ENCODE results near the gene MRGPRX1. TPM values are rescaled to one million over a fixed set of nuclear protein-coding genes. Genes with fewer than 3 reads are reported as not detected.

Gene MRGPRX1
- total RNA-seq (2011; cell fraction: chromatin; rRNA removed; ENCODE audit: low replicate concordance): not detected in 2 replicates
- not detected in 2 replicates for total RNA-seq (2011; cell fraction: nucleolus; rRNA removed)
- not detected in 2 replicates for total RNA-seq (2011; cell fraction: nucleoplasm; rRNA removed)
- total RNA-seq (2014; rRNA removed) (not detected in 2 replicates), total RNA-seq (2014; rRNA removed; fragmentation: Illumina TruSeq; extraction: Trizol) (not detected in 2 replicates), total RNA-seq (2015; rRNA removed; fragmentation: Illumina TruSeq; extraction: Trizol) (not detected in 2 replicates), total RNA-seq (2021) (not detected in 2 replicates), polyA plus RNA-seq (2011; rRNA removed) (not detected in 2 replicates), polyA plus RNA-seq (2014; fragmentation: Illumina TruSeq; extraction: Trizol) (not detected in 2 replicates), polyA plus RNA-seq (2014; fragmentation: Nextera tagmentation; extraction: Ambion mirVana) (not detected), polyA plus RNA-seq (2014; rRNA removed) (not detected in 2 replicates), polyA minus RNA-seq (2011; rRNA and poly(A)+ RNA removed) (not detected in 2 replicates), Bru-seq, nascent RNA (not detected), BruChase-seq, experiment 1, labeled RNA remaining after a 2-hour chase (not detected), BruChase-seq, experiment 2, labeled RNA remaining after a 6-hour chase (not detected)
- not detected in 2 replicates for polyA plus RNA-seq (2011; cell fraction: cytosol; rRNA removed)
- polyA plus RNA-seq (2011; cell fraction: nucleus; rRNA removed): not detected in 2 replicates
- polyA plus RNA-seq (2012): not detected in 2 replicates
- not detected in 2 replicates for polyA minus RNA-seq (2011; cell fraction: cytosol; rRNA and poly(A)+ RNA removed)
- not detected in 2 replicates for polyA minus RNA-seq (2011; cell fraction: nucleus; rRNA and poly(A)+ RNA removed)
- long read RNA-seq, experiment 1: 0 reads
- long read RNA-seq, experiment 2: 0 reads
- long read RNA-seq, experiment 3: 0 reads

DNA sequence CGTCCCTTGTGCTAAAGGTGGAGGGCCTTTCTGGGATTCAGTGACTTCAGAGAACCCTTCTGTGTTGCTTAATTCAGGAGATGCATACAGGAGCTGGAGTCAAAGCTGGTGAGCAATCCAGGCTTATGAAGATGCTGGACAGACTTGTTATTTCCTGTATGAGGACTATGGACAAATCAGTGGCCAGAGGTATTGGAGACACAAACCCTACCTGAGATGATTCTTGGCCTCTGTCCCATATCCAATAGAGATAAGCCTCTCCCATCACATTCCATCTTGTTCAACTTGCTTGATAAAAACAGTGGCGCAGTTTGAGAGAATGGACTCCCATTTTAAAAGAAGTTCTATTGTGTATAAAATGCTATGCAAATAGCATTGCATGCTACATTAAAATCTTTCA lies at the start of gene MRGPRX1:
Gene MRGPRX1, minus strand, starts transcription at position 101 of the 400 bp plus-strand sequence. CDS start 4,630 bp downstream, outside the sequence.
- Histone ChIP-seq H3K36me3 (ENCODE audit: control insufficient read depth, insufficient read depth, low read length) (no peaks in the 10 kb centered on the region), H3K27me3 (ENCODE audit: control insufficient read depth in 2 of 2, insufficient read depth in 2 of 2, low read length in 2 of 2) (peaks cover 4 to 5% of the 10 kb centered on the region in 2 experiments; a peak in 4 of 5 replicates), H3K4me2 (ENCODE audit: insufficient read depth, low read length) (no peak within 1 kb of the TSS), H3K9me1 (ENCODE audit: control insufficient read depth, insufficient read depth, low read length) (no peaks in the 10 kb centered on the region), H3K4me3 (no peak within 1 kb of the TSS), H3K27ac (ENCODE audit: extremely low read depth, low read depth, low read length) (no peak within 1 kb of the TSS), H2AFZ (ENCODE audit: low read depth, low read length) (no peak within 1 kb of the TSS), H3K4me1 (replicated peaks in 1 of 2; ENCODE audit: control insufficient read depth in 2 of 2, insufficient read depth in 2 of 2, low read length in 2 of 2) (no peaks in the 10 kb centered on the region), H3K79me2 (ENCODE audit: control insufficient read depth, insufficient read depth, low read length) (no peaks in the 10 kb centered on the region), H4K20me1 (replicated peaks; ENCODE audit: control insufficient read depth, insufficient read depth, low read length) (no peaks in the 10 kb centered on the region), H3K9ac (ENCODE audit: insufficient read depth in 1 of 2, low read depth in 2 of 2, low read length in 2 of 2) (no peak within 1 kb of the TSS), H3K9me3 (replicated peaks; ENCODE audit: control insufficient read depth, insufficient read depth, low read depth, low read length) (no peaks in the 10 kb centered on the region)
- BruUV-seq (replicated peaks): no TSS peak
- ChIA-PET CTCF (ENCODE audit: low intra/inter-chr PET ratio) (no interaction called here), POLR2A (no interaction called here)
- no peak for ATAC-seq
- in situ Hi-C loops (cut with MboI): no loop called here
- WGBS (ENCODE audit: insufficient coverage, low coverage, missing lambda C conversion rate): 3% methylated on average over 2 of the region's 2 CpGs
- DNase-seq (ENCODE audit: extremely low read depth in 1 of 4, low spot score in 3 of 4): no peak
- intact Hi-C loops (cut with micrococcal nuclease): no loop called here
- FAIRE-seq: no peak
- no peak for TF ChIP-seq JUND (IDR thresholded peaks at IDR 0.05; ENCODE audit: borderline replicate concordance, low read depth, low read length)
- no peak for TF ChIP-seq JUND (tag; IDR thresholded peaks at IDR 0.05; ENCODE audit: borderline replicate concordance, low read depth, low read length)
- no peak for TF ChIP-seq TAL1 (IDR thresholded peaks at IDR 0.05)
- no peak for TF ChIP-seq ZNF695 (CRISPR knock-in tag; IDR thresholded peaks at IDR 0.05)
- no peak for TF ChIP-seq SREBF2 (CRISPR knock-in tag; IDR thresholded peaks at IDR 0.05)
- TF ChIP-seq HMG20B (CRISPR knock-in tag; IDR thresholded peaks at IDR 0.05): no peak
- TF ChIP-seq, protein P1, sequence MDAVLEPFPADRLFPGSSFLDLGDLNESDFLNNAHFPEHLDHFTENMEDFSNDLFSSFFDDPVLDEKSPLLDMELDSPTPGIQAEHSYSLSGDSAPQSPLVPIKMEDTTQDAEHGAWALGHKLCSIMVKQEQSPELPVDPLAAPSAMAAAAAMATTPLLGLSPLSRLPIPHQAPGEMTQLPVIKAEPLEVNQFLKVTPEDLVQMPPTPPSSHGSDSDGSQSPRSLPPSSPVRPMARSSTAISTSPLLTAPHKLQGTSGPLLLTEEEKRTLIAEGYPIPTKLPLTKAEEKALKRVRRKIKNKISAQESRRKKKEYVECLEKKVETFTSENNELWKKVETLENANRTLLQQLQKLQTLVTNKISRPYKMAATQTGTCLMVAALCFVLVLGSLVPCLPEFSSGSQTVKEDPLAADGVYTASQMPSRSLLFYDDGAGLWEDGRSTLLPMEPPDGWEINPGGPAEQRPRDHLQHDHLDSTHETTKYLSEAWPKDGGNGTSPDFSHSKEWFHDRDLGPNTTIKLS (IDR thresholded peaks at IDR 0.05; ENCODE audit: borderline replicate concordance, low read depth): no peak
- TF ChIP-seq NEUROD1 (IDR thresholded peaks at IDR 0.05; ENCODE audit: borderline replicate concordance, low read depth, low read length, partially characterized antibody): no peak
- no peak for TF ChIP-seq ETS2 (tag; IDR thresholded peaks at IDR 0.05; ENCODE audit: borderline replicate concordance, poor library complexity, severe bottlenecking)
- TF ChIP-seq, protein P2, sequence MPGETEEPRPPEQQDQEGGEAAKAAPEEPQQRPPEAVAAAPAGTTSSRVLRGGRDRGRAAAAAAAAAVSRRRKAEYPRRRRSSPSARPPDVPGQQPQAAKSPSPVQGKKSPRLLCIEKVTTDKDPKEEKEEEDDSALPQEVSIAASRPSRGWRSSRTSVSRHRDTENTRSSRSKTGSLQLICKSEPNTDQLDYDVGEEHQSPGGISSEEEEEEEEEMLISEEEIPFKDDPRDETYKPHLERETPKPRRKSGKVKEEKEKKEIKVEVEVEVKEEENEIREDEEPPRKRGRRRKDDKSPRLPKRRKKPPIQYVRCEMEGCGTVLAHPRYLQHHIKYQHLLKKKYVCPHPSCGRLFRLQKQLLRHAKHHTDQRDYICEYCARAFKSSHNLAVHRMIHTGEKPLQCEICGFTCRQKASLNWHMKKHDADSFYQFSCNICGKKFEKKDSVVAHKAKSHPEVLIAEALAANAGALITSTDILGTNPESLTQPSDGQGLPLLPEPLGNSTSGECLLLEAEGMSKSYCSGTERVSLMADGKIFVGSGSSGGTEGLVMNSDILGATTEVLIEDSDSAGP (CRISPR knock-in tag; IDR thresholded peaks at IDR 0.05): no peak
- no peak for TF ChIP-seq HDAC2 (IDR thresholded peaks at IDR 0.05)
- no peak for TF ChIP-seq SP2 (IDR thresholded peaks at IDR 0.05; ENCODE audit: extremely low read depth, low read depth, low read length, poor library complexity, severe bottlenecking)
- TF ChIP-seq, protein P3, sequence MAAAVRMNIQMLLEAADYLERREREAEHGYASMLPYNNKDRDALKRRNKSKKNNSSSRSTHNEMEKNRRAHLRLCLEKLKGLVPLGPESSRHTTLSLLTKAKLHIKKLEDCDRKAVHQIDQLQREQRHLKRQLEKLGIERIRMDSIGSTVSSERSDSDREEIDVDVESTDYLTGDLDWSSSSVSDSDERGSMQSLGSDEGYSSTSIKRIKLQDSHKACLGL (CRISPR knock-in tag; IDR thresholded peaks at IDR 0.05; ENCODE audit: borderline replicate concordance, poor library complexity, severe bottlenecking): no peak
- no peak for TF ChIP-seq DMBX1 (CRISPR knock-in tag; IDR thresholded peaks at IDR 0.05; ENCODE audit: borderline replicate concordance)
- no peak for TF ChIP-seq SMC3 (conservative IDR thresholded peaks at IDR 0.05; ENCODE audit: insufficient read depth, low read depth, low read length)
